ENCODE measurements around the gene ANKRD22. TPM values are rescaled to one million over a fixed set of nuclear protein-coding genes. Genes with fewer than 3 reads are reported as not detected.

ANKRD22 gene
- total and polyA plus RNA-seq, 7 donors: 2.4 to 26.9 (median 9.7) TPM; not detected in 4

DNA sequence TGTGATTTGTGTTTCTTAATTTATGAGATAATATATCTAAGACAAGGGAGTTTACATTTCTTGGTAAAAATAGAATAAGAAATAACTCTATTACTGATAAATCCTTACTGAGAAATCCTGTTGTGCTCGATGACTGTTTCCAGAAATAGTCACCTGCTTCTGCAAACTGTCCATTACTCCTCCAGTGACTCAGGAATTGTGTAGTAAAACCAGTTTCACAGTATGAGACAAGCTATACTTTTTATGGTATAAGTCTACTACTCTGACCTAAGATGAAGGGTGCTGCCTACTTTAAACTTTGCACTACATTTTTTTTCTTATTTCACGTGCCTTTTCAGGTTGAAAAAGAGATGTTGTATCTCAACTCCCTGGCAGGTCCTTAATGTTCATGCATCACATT, 6.8 kb upstream of the ANKRD22 start:
- no peak overlapping the region for H3K27ac ChIP-seq
- TF ChIP-seq POLR2A (IDR thresholded peaks at IDR 0.05): no peak
- TF ChIP-seq POLR2AphosphoS5 (IDR thresholded peaks at IDR 0.05): no peak
- TF ChIP-seq EP300 (IDR thresholded peaks at IDR 0.05): no peak
- TF ChIP-seq, protein P1, sequence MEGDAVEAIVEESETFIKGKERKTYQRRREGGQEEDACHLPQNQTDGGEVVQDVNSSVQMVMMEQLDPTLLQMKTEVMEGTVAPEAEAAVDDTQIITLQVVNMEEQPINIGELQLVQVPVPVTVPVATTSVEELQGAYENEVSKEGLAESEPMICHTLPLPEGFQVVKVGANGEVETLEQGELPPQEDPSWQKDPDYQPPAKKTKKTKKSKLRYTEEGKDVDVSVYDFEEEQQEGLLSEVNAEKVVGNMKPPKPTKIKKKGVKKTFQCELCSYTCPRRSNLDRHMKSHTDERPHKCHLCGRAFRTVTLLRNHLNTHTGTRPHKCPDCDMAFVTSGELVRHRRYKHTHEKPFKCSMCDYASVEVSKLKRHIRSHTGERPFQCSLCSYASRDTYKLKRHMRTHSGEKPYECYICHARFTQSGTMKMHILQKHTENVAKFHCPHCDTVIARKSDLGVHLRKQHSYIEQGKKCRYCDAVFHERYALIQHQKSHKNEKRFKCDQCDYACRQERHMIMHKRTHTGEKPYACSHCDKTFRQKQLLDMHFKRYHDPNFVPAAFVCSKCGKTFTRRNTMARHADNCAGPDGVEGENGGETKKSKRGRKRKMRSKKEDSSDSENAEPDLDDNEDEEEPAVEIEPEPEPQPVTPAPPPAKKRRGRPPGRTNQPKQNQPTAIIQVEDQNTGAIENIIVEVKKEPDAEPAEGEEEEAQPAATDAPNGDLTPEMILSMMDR (IDR thresholded peaks at IDR 0.05): no peak

DNA sequence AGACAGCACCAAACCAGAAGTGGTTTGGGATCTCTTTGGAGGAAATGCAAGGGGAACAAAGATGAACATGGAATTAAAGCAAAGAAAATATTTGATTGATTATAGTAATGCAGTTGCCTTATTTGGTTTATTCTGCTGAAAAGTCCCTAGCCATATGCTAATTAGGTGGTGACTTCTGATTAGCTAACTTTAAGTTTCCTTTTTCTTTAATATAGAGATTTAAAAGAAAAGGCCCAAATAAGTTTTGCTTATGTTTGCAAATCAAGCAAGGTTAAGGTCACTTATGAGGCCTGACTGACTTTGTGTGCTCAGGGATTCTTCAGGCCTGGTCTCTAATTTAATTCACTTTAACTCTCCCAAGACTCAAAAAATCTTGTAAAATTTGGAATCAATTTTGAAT, 6.2 kb upstream of the ANKRD22 start:
- Histone ChIP-seq H3K27ac (no peak overlapping the region), H3K4me3 (no peak overlapping the region), H3K9me3 (no peaks in the 10 kb centered on the region), H3K36me3 (no peaks in the 10 kb centered on the region), H3K4me1 (peaks cover 0 to 19% (median 0%) of the 10 kb centered on the region in 4 donors), H3K27me3 (no peaks in the 10 kb centered on the region)
- no peak for TF ChIP-seq POLR2AphosphoS5 (IDR thresholded peaks at IDR 0.05)
- TF ChIP-seq, protein P1 (IDR thresholded peaks at IDR 0.05): no peak
- TF ChIP-seq POLR2A (IDR thresholded peaks at IDR 0.05): no peak
- TF ChIP-seq EP300 (IDR thresholded peaks at IDR 0.05): no peak
- no peak for DNase-seq
- intact Hi-C loops (cut with DNase I): no loop called here

More for the DNA sequence above, 6.8 kb upstream of the ANKRD22 start:
- Histone ChIP-seq H3K4me1 (peaks cover 0 to 19% (median 0%) of the 10 kb centered on the region in 4 donors), H3K36me3 (no peaks in the 10 kb centered on the region), H3K9me3 (no peaks in the 10 kb centered on the region), H3K4me3 (no peak overlapping the region), H3K27me3 (no peaks in the 10 kb centered on the region)
- intact Hi-C loops (cut with DNase I): no loop called here
- 16 to 48% methylated on average over 2 of the region's 2 CpGs for WGBS, 2 donors
- DNase-seq: no peak

DNA sequence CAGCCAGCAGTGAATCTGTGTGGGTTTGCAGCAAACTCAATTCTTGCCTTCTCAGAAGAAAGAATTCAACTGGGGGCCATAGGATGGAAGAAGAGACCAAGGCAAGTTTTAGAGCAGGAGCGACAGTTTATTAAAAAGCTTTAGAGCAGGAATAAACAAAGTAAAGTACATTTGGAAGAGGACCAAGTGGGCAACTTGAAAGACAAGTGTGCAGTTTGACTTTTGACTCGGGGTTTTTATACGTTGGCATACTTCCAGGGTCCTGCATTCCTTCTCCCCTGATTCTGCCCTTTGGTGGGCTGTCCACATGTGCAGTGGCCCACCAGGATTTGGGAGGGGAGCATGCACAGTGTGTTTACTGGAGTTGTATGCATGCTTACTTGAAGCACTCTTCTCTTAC, 3.0 kb upstream of the ANKRD22 start:
- no peaks in the 10 kb centered on the region for H3K27me3 ChIP-seq
- H3K4me3 ChIP-seq: no peak overlapping the region
- no peaks in the 10 kb centered on the region for H3K36me3 ChIP-seq
- TF ChIP-seq EP300 (IDR thresholded peaks at IDR 0.05) (no peak), POLR2AphosphoS5 (IDR thresholded peaks at IDR 0.05) (no peak), POLR2A (IDR thresholded peaks at IDR 0.05) (no peak)
- TF ChIP-seq, protein P1 (IDR thresholded peaks at IDR 0.05): no peak
- DNase-seq: no peak
- H3K27ac ChIP-seq: no peak overlapping the region
- WGBS, 2 donors: 10 to 53% methylated on average over 3 of the region's 3 CpGs
- H3K4me1 ChIP-seq: peaks cover 0 to 19% (median 0%) of the 10 kb centered on the region in 4 donors
- no peaks in the 10 kb centered on the region for H3K9me3 ChIP-seq
- intact Hi-C loops (cut with DNase I): no loop called here

GRCh38 chr10:88853155-88853881, 1.7 kb upstream of the ANKRD22 start:
- intact Hi-C loops (cut with DNase I): no loop called here
- Histone ChIP-seq H3K27ac (no peak overlapping the region), H3K9me3 (no peaks in the 10 kb centered on the region), H3K4me3 (no peak overlapping the region), H3K4me1 (peaks cover 0 to 12% (median 0%) of the 10 kb centered on the region in 4 donors), H3K27me3 (no peaks in the 10 kb centered on the region), H3K36me3 (no peaks in the 10 kb centered on the region)
- TF ChIP-seq, protein P1 (IDR thresholded peaks at IDR 0.05): no peak
- TF ChIP-seq POLR2A (IDR thresholded peaks at IDR 0.05) (no peak), POLR2AphosphoS5 (IDR thresholded peaks at IDR 0.05) (no peak), EP300 (IDR thresholded peaks at IDR 0.05) (no peak)
- WGBS, 2 donors: 50 to 55% methylated on average over 4 of the region's 4 CpGs
- no peak for DNase-seq

Measured in sigmoid colon (tissue), 7 donors.